Kidney (tissue), 22 donors: Measurements from ENCODE around the gene FIGNL2. TPM values are rescaled to one million over a fixed set of nuclear protein-coding genes. Genes with fewer than 3 reads are reported as not detected.
A peak's percentile ranks its signal among the peaks of the same experiment; 100 is the strongest.

ENCODE experiments used
- DNase-seq, 5 donors: peaks; one replicate each; pipeline ENCODE4 v3.0.0-alpha.2; 2013 to 2020
- FAIRE-seq: peaks from 2 replicates; lab custom pipeline; 2012; peaks lifted over from hg19 to GRCh38; lab: Jason Lieb, UNC
- H3K27ac ChIP-seq, 2 donors: one replicate each; pipeline ENCODE4 v1.7.0; 2013; ENCODE audit warnings: low read depth in 2 of 2, low read length in 2 of 2, inconsistent platforms in 1 of 2
- H3K27me3 ChIP-seq: one replicate; pipeline ENCODE4 v1.7.1; 2013; ENCODE audit warnings: low read length, inconsistent platforms; ENCODE audit not compliant: control insufficient read depth, insufficient read depth
- H3K36me3 ChIP-seq, 3 donors: one replicate each; pipeline versions ENCODE4 v1.7.0 to v1.7.1; 2013; ENCODE audit warnings: low read length in 3 of 3, control low read depth in 1 of 3, inconsistent platforms in 1 of 3; ENCODE audit not compliant: insufficient read depth in 3 of 3, control insufficient read depth in 2 of 3
- H3K4me1 ChIP-seq, 3 donors: one replicate each; pipeline versions ENCODE4 v1.7.0 to v1.7.1; 2013; ENCODE audit warnings: low read length in 3 of 3, inconsistent platforms in 1 of 3, low read depth in 1 of 3; ENCODE audit not compliant: control insufficient read depth in 2 of 3, insufficient read depth in 2 of 3
- H3K4me3 ChIP-seq, 3 donors: one replicate each; pipeline versions ENCODE4 v1.7.0 to v1.8.1; 2013; ENCODE audit warnings: low read length in 3 of 3, control low read depth in 1 of 3, inconsistent platforms in 1 of 3
- H3K9ac ChIP-seq, 3 donors: one replicate each; pipeline versions ENCODE4 v1.7.0 to v1.7.1; 2013; ENCODE audit warnings: low read length in 3 of 3, control low read depth in 1 of 3, inconsistent platforms in 1 of 3
- H3K9me3 ChIP-seq, 3 donors: one replicate each; pipeline versions ENCODE4 v1.7.0 to v1.7.1; 2013; ENCODE audit warnings: low read length in 3 of 3, control low read depth in 1 of 3, inconsistent platforms in 1 of 3; ENCODE audit not compliant: control insufficient read depth in 2 of 3, insufficient read depth in 1 of 3
- CTCF ChIP-seq: IDR thresholded peaks from 3 replicates; pipeline ENCODE4 v1.5.1; 2012; ENCODE audit warnings: mild to moderate bottlenecking, moderate library complexity, borderline replicate concordance; ENCODE audit not compliant: insufficient read depth; ENCODE audit errors: extremely low read depth
- intact Hi-C: fragments of 100-400 bp; cut with DNase I; formaldehyde crosslinking; loops from one replicate; pipeline ENCODE4 v1.11.1; 2022
- long read RNA-seq, 10 donors: library from polyadenylated mRNA in 1 of 10; unstranded in 1 of 10; transcript quantifications; one replicate each; pipeline ENCODE4 v2.0.0 and lab custom pipeline, GENCODE V29; 2021 to 2026
- polyA plus RNA-seq: library from polyadenylated mRNA; stranded (reverse); fragments of 350-450 nt; fragmentation: Illumina TruSeq; extraction: RNeasy Lipid Tissue Mini Kit (QIAGEN cat#74804); gene quantifications from one replicate; pipeline ENCODE4 v1.2.3, GENCODE V29; 2014; ENCODE audit warnings: low read depth, low replicate concordance; ENCODE audit not compliant: insufficient read depth
- total RNA-seq: library from RNA; stranded (reverse); fragmentation: NEBNext Ultra II Directional; extraction: Animal tissue kit (Norgen Biotek cat#: 25700); gene quantifications from one replicate; pipeline ENCODE4 v1.2.1, GENCODE V29; 2021
- donor health status: control.
- donor health status: control.
- donor health status: control.
- donor health status: control.
- donor health status: control.
- donor health status: DM: yes; HTN: yes; CAD: no.
- donor health status: Normal renal cell carcinoma (clear cell type).

The FIGNL2 gene
- total RNA-seq (6.1 TPM), polyA plus RNA-seq (3.1 TPM)
- long read RNA-seq, donor 1, full-length matches to known transcripts: 4 of 4 reads
- long read RNA-seq, donor 1, partial matches to known transcripts: 0 of 4 reads
- long read RNA-seq, donor 1, other reads (novel, unspliced or antisense): 0 of 4 reads
- long read RNA-seq, donor 2, full-length matches to known transcripts: 1 of 1 reads
- long read RNA-seq, donor 2, partial matches to known transcripts: 0 of 1 reads
- long read RNA-seq, donor 2, other reads (novel, unspliced or antisense): 0 of 1 reads
- long read RNA-seq, donor 3, full-length matches to known transcripts: 1 of 1 reads
- long read RNA-seq, donor 3, partial matches to known transcripts: 0 of 1 reads
- long read RNA-seq, donor 3, other reads (novel, unspliced or antisense): 0 of 1 reads
- long read RNA-seq, donor 4, full-length matches to known transcripts: 2 of 2 reads
- long read RNA-seq, donor 4, partial matches to known transcripts: 0 of 2 reads
- long read RNA-seq, donor 4, other reads (novel, unspliced or antisense): 0 of 2 reads
- long read RNA-seq, donor 5, full-length matches to known transcripts: 1 of 1 reads
- long read RNA-seq, donor 5, partial matches to known transcripts: 0 of 1 reads
- long read RNA-seq, donor 5, other reads (novel, unspliced or antisense): 0 of 1 reads
- long read RNA-seq, donor 6, full-length matches to known transcripts: 1 of 1 reads
- long read RNA-seq, donor 6, partial matches to known transcripts: 0 of 1 reads
- long read RNA-seq, donor 6, other reads (novel, unspliced or antisense): 0 of 1 reads
- long read RNA-seq, donor 7, partial matches to known transcripts: 0 of 1 reads
- long read RNA-seq, donor 7, other reads (novel, unspliced or antisense): 1 of 1 reads
- long read RNA-seq, donor 8, full-length matches to known transcripts: 2 of 17 reads
- long read RNA-seq, donor 8, partial matches to known transcripts: 15 of 17 reads
- long read RNA-seq, donor 8, other reads (novel, unspliced or antisense): 0 of 17 reads
- long read RNA-seq, donor 9, full-length matches to known transcripts: 1 of 1 reads
- long read RNA-seq, donor 9, partial matches to known transcripts: 0 of 1 reads
- long read RNA-seq, donor 9, other reads (novel, unspliced or antisense): 0 of 1 reads
- long read RNA-seq, donor 10, full-length matches to known transcripts: 3 of 3 reads
- long read RNA-seq, donor 10, partial matches to known transcripts: 0 of 3 reads
- long read RNA-seq, donor 10, other reads (novel, unspliced or antisense): 0 of 3 reads

- Histone ChIP-seq H3K9ac (peak within 1 kb of the TSS in 2 of 3 donors; percentile 39 to 44), H3K4me1 (peaks cover 5 to 22% (median 8%) of the 10 kb centered on the region in 3 donors), H3K4me3 (peak within 1 kb of the TSS; percentile 60 to 63 (median 61)), H3K9me3 (no peaks in the 10 kb centered on the region), H3K27me3 (no peaks in the 10 kb centered on the region), H3K36me3 (no peaks in the 10 kb centered on the region), H3K27ac (peak within 1 kb of the TSS; percentile 33 to 80)
- peak in 2 of 5 donors; percentile 41 to 80 for DNase-seq
- no peak for TF ChIP-seq CTCF
- no peak for FAIRE-seq
- intact Hi-C loops: no loop called here
Observed at GRCh38 chr12:51848326-51848727, at the start of gene FIGNL2. TSS of gene FIGNL2 (minus strand) at chr12:51848718. CDS start at chr12:51822413, 26,305 bp downstream.

- no peak overlapping the region for H3K4me3 ChIP-seq
- H3K27ac ChIP-seq: peak overlapping the region; percentile 12 to 25
- TF ChIP-seq CTCF: no peak
- no peaks in the 10 kb centered on the region for H3K27me3 ChIP-seq
- DNase-seq (peak in 2 of 5 donors; percentile 42 to 48), FAIRE-seq (no peak)
- H3K9me3 ChIP-seq: no peaks in the 10 kb centered on the region
- intact Hi-C loops: loop anchor here (10.0 kb wide), 1 partner anchor 88 kb away; no protein-coding TSS in a partner anchor
- H3K9ac ChIP-seq: no peak overlapping the region
- H3K36me3 ChIP-seq: no peaks in the 10 kb centered on the region
- peaks cover 0 to 6% (median 6%) of the 10 kb centered on the region in 3 donors for H3K4me1 ChIP-seq
Observed at GRCh38 chr12:51897181-51897580, 48.7 kb upstream of the FIGNL2 start.

- intact Hi-C loops: loop anchor here (10.0 kb wide), 1 partner anchor 89 kb away; no protein-coding TSS in a partner anchor
- Histone ChIP-seq H3K36me3 (no peaks in the 10 kb centered on the region), H3K27ac (no peak overlapping the region), H3K4me3 (no peak overlapping the region), H3K9me3 (no peaks in the 10 kb centered on the region), H3K27me3 (no peaks in the 10 kb centered on the region), H3K4me1 (peaks cover 0 to 6% (median 6%) of the 10 kb centered on the region in 3 donors), H3K9ac (no peak overlapping the region)
- no peak for TF ChIP-seq CTCF
- FAIRE-seq (no peak), DNase-seq (no peak)
Observed at GRCh38 chr12:51896236-51896635, 47.7 kb upstream of the FIGNL2 start.
